ENCODE measurements around the gene ATP2B1.

Gene ATP2B1

GRCh38 chr12:89648211-89648930, 60.3 kb downstream of the ATP2B1 start:
- no peak overlapping the region for H3K4me2 ChIP-seq
- no peaks in the 10 kb centered on the region for H3K27me3 ChIP-seq
- H3K4me1 ChIP-seq: no peaks in the 10 kb centered on the region
- no peak for TF ChIP-seq Cebpa-rat (IDR thresholded peaks at IDR 0.05)
- no peak overlapping the region for H3K4me3 ChIP-seq
- H3K27ac ChIP-seq: no peak overlapping the region
- H4K20me1 ChIP-seq: peaks cover 9 to 98% (median 66%) of the 10 kb centered on the region in 11 experiments; a peak in 20 of 22 replicates
- H3K9me3 ChIP-seq (replicated peaks in 1 of 11): peaks cover 0 to 15% (median 8%) of the 10 kb centered on the region in 11 experiments; a peak in 11 of 22 replicates
- peaks cover 39 to 99% (median 66%) of the 10 kb centered on the region in 11 experiments for H3K36me3 ChIP-seq
- no peak overlapping the region for H3K9ac ChIP-seq

- TF ChIP-seq Cebpa-rat (IDR thresholded peaks at IDR 0.05): no peak
- no peaks in the 10 kb centered on the region for H3K4me1 ChIP-seq
- H4K20me1 ChIP-seq: peaks cover 9 to 100% (median 64%) of the 10 kb centered on the region in 11 experiments; a peak in 20 of 22 replicates
- H3K9me3 ChIP-seq (replicated peaks in 1 of 11): peaks cover 0 to 12% (median 8%) of the 10 kb centered on the region in 11 experiments; a peak in 9 of 22 replicates
- no peak overlapping the region for H3K4me3 ChIP-seq
- no peak overlapping the region for H3K4me2 ChIP-seq
- no peak overlapping the region for H3K9ac ChIP-seq
- peaks cover 38 to 95% (median 60%) of the 10 kb centered on the region in 11 experiments for H3K36me3 ChIP-seq
- no peaks in the 10 kb centered on the region for H3K27me3 ChIP-seq
- H3K27ac ChIP-seq: no peak overlapping the region
Measured at GRCh38 chr12:89645434-89645833, 63.2 kb downstream of the ATP2B1 start.

- H3K9ac ChIP-seq: no peak overlapping the region
- peaks cover 20 to 95% (median 45%) of the 10 kb centered on the region in 11 experiments; a peak in 21 of 22 replicates for H3K36me3 ChIP-seq
Measured at GRCh38 chr12:89642959-89643358, 65.7 kb downstream of the ATP2B1 start.

GRCh38 chr12:89636776-89637160, 71.9 kb downstream of the ATP2B1 start:
- Histone ChIP-seq H3K27ac (no peak overlapping the region), H3K4me1 (no peaks in the 10 kb centered on the region), H3K36me3 (peaks cover 41 to 97% (median 64%) of the 10 kb centered on the region in 11 experiments; a peak in 21 of 22 replicates), H3K9me3 (replicated peaks in 1 of 11) (no peaks in the 10 kb centered on the region), H4K20me1 (peaks cover 0 to 100% (median 0%) of the 10 kb centered on the region in 11 experiments; a peak in 8 of 22 replicates), H3K4me2 (no peak overlapping the region), H3K9ac (no peak overlapping the region), H3K27me3 (no peaks in the 10 kb centered on the region), H3K4me3 (no peak overlapping the region)
- TF ChIP-seq Cebpa-rat (IDR thresholded peaks at IDR 0.05): no peak

More at GRCh38 chr12:89642959-89643358, 65.7 kb downstream of the ATP2B1 start:
- Histone ChIP-seq H3K4me2 (no peak overlapping the region), H3K4me1 (no peaks in the 10 kb centered on the region), H3K4me3 (no peak overlapping the region), H3K27ac (no peak overlapping the region), H4K20me1 (peaks cover 8 to 100% (median 42%) of the 10 kb centered on the region in 11 experiments; a peak in 17 of 22 replicates), H3K27me3 (no peaks in the 10 kb centered on the region), H3K9me3 (replicated peaks in 1 of 11) (no peaks in the 10 kb centered on the region)
- TF ChIP-seq Cebpa-rat (IDR thresholded peaks at IDR 0.05): no peak

GRCh38 chr12:89636052-89636775, 72.4 kb downstream of the ATP2B1 start:
- H3K36me3 ChIP-seq: peaks cover 41 to 97% (median 61%) of the 10 kb centered on the region in 11 experiments; a peak in 20 of 22 replicates
- no peak for TF ChIP-seq Cebpa-rat (IDR thresholded peaks at IDR 0.05)
- H3K27me3 ChIP-seq: no peaks in the 10 kb centered on the region
- no peak overlapping the region for H3K4me2 ChIP-seq
- no peaks in the 10 kb centered on the region for H3K9me3 ChIP-seq (replicated peaks in 1 of 11)
- no peak overlapping the region for H3K9ac ChIP-seq
- H4K20me1 ChIP-seq: peaks cover 0 to 100% (median 0%) of the 10 kb centered on the region in 11 experiments; a peak in 7 of 22 replicates
- no peak overlapping the region for H3K27ac ChIP-seq
- no peak overlapping the region for H3K4me3 ChIP-seq
- no peaks in the 10 kb centered on the region for H3K4me1 ChIP-seq

GRCh38 chr12:89634508-89634907, 74.1 kb downstream of the ATP2B1 start:
- Histone ChIP-seq H3K9me3 (replicated peaks in 1 of 11) (no peaks in the 10 kb centered on the region), H3K27me3 (no peaks in the 10 kb centered on the region), H4K20me1 (peaks cover 0 to 100% (median 0%) of the 10 kb centered on the region in 11 experiments; a peak in 6 of 22 replicates), H3K4me2 (no peak overlapping the region), H3K4me3 (no peak overlapping the region), H3K9ac (no peak overlapping the region), H3K36me3 (peaks cover 39 to 96% (median 60%) of the 10 kb centered on the region in 11 experiments; a peak in 20 of 22 replicates), H3K27ac (no peak overlapping the region), H3K4me1 (no peaks in the 10 kb centered on the region)
- TF ChIP-seq Cebpa-rat (IDR thresholded peaks at IDR 0.05): no peak

- Histone ChIP-seq H3K27me3 (no peaks in the 10 kb centered on the region), H3K4me1 (no peaks in the 10 kb centered on the region), H4K20me1 (peaks cover 0 to 100% (median 0%) of the 10 kb centered on the region in 11 experiments; a peak in 6 of 22 replicates), H3K9me3 (replicated peaks in 1 of 11) (no peaks in the 10 kb centered on the region), H3K4me3 (no peak overlapping the region), H3K36me3 (peaks cover 55 to 98% (median 78%) of the 10 kb centered on the region in 11 experiments; a peak in 21 of 22 replicates), H3K27ac (no peak overlapping the region), H3K9ac (no peak overlapping the region), H3K4me2 (no peak overlapping the region)
- TF ChIP-seq Cebpa-rat (IDR thresholded peaks at IDR 0.05): no peak
Measured at GRCh38 chr12:89632778-89633177, 75.9 kb downstream of the ATP2B1 start.

- Histone ChIP-seq H3K36me3 (peaks cover 28 to 94% (median 66%) of the 10 kb centered on the region in 11 experiments), H3K27ac (no peak overlapping the region), H3K27me3 (no peaks in the 10 kb centered on the region), H3K4me3 (no peak overlapping the region), H3K4me2 (no peak overlapping the region), H4K20me1 (peaks cover 0 to 98% (median 0%) of the 10 kb centered on the region in 11 experiments; a peak in 6 of 22 replicates), H3K4me1 (no peaks in the 10 kb centered on the region; a peak in 1 of 20 replicates), H3K9me3 (replicated peaks in 1 of 11) (no peaks in the 10 kb centered on the region), H3K9ac (no peak overlapping the region)
- TF ChIP-seq Cebpa-rat (IDR thresholded peaks at IDR 0.05): no peak
Measured at GRCh38 chr12:89622115-89622514, 86.5 kb downstream of the ATP2B1 start.

GRCh38 chr12:89621521-89621920, 87.1 kb downstream of the ATP2B1 start:
- H3K9ac ChIP-seq: no peak overlapping the region
- H3K27ac ChIP-seq: no peak overlapping the region
- H3K27me3 ChIP-seq: no peaks in the 10 kb centered on the region
- H3K36me3 ChIP-seq: peaks cover 27 to 94% (median 67%) of the 10 kb centered on the region in 11 experiments
- H3K4me1 ChIP-seq: no peaks in the 10 kb centered on the region; a peak in 1 of 20 replicates
- no peaks in the 10 kb centered on the region for H3K9me3 ChIP-seq (replicated peaks in 1 of 11)
- peaks cover 0 to 98% (median 0%) of the 10 kb centered on the region in 11 experiments; a peak in 5 of 22 replicates for H4K20me1 ChIP-seq
- no peak overlapping the region for H3K4me3 ChIP-seq
- no peak for TF ChIP-seq Cebpa-rat (IDR thresholded peaks at IDR 0.05)
- no peak overlapping the region for H3K4me2 ChIP-seq
